Keratinocyte (primary cell): ENCODE measurements around the gene SIX3. TPM values are rescaled to one million over a fixed set of nuclear protein-coding genes. Genes with fewer than 3 reads are reported as not detected.

Experiments
- DNase-seq: peaks from one replicate; pipeline ENCODE4 v3.0.0-alpha.2; 2011; ENCODE audit warnings: low read depth, missing footprints, low spot score
- FAIRE-seq: peaks from 2 replicates; lab custom pipeline; 2011; peaks lifted over from hg19 to GRCh38; lab: Jason Lieb, UNC
- H2AFZ ChIP-seq: 2 replicates; pipeline ENCODE4 v1.6.0; 2012; ENCODE audit warnings: low read length, control low read depth, inconsistent platforms; ENCODE audit not compliant: control insufficient read depth
- H3K27ac ChIP-seq: 2 replicates; pipeline ENCODE4 v1.5.1; 2011; ENCODE audit warnings: low read length; ENCODE audit not compliant: control insufficient read depth, insufficient read depth
- H3K27me3 ChIP-seq: 3 replicates; pipeline ENCODE4 v1.6.0; 2011; ENCODE audit warnings: low read length; ENCODE audit not compliant: control insufficient read depth, insufficient read depth; ENCODE audit errors: extremely low read depth
- H3K36me3 ChIP-seq, 2 experiments: 2 replicates in 1 of 2; 3 replicates in 1 of 2; pipeline ENCODE4 v1.5.1; 2011; ENCODE audit warnings: low read length in 2 of 2, mild to moderate bottlenecking in 1 of 2; ENCODE audit not compliant: control insufficient read depth in 2 of 2, insufficient read depth in 2 of 2; ENCODE audit errors: extremely low read depth in 1 of 2
- H3K4me1 ChIP-seq: 3 replicates; pipeline ENCODE4 v1.5.1; 2011; ENCODE audit warnings: low read length; ENCODE audit not compliant: control insufficient read depth, insufficient read depth; ENCODE audit errors: extremely low read depth
- H3K4me2 ChIP-seq: 3 replicates; pipeline ENCODE4 v1.6.0; 2011; ENCODE audit warnings: low read depth, low read length; ENCODE audit not compliant: control insufficient read depth, insufficient read depth; ENCODE audit errors: extremely low read depth
- H3K4me3 ChIP-seq, 3 experiments: fragments of 200-600 bp in 1 of 3; sonication (generic) in 1 of 3; 2 replicates in 2 of 3; 3 replicates in 1 of 3; pipeline ENCODE4 v1.5.1; 2011 to 2016; ENCODE audit warnings: low read length in 3 of 3, mild to moderate bottlenecking in 3 of 3, control low read depth in 2 of 3, inconsistent platforms in 1 of 3, low read depth in 1 of 3, mixed read lengths in 1 of 3, mixed run types in 1 of 3, moderate library complexity in 1 of 3; ENCODE audit not compliant: control insufficient read depth in 2 of 3, insufficient read depth in 2 of 3; ENCODE audit errors: extremely low read depth in 1 of 3
- H3K79me2 ChIP-seq: 2 replicates; pipeline ENCODE4 v1.6.0; 2012; ENCODE audit warnings: low read length; ENCODE audit not compliant: control insufficient read depth, insufficient read depth
- H3K9ac ChIP-seq: 3 replicates; pipeline ENCODE4 v1.6.0; 2011; ENCODE audit warnings: low read length; ENCODE audit not compliant: control insufficient read depth, insufficient read depth; ENCODE audit errors: extremely low read depth
- H3K9me1 ChIP-seq: 3 replicates; pipeline ENCODE4 v1.6.0; 2011; ENCODE audit warnings: low read length; ENCODE audit not compliant: control insufficient read depth, insufficient read depth; ENCODE audit errors: extremely low read depth
- H3K9me3 ChIP-seq: 2 replicates; pipeline ENCODE4 v1.5.1; 2012; ENCODE audit warnings: low read depth, low read length; ENCODE audit not compliant: control insufficient read depth
- H4K20me1 ChIP-seq: 3 replicates; pipeline ENCODE4 v1.6.0; 2011; ENCODE audit warnings: low read length; ENCODE audit not compliant: control insufficient read depth, insufficient read depth; ENCODE audit errors: extremely low read depth
- EZH2 ChIP-seq: IDR thresholded peaks from one replicate; pipeline ENCODE4 v1.6.1; 2012; ENCODE audit warnings: inconsistent platforms, mild to moderate bottlenecking, low read length, moderate library complexity
- dilution Hi-C: fragments of 300-500 bp; cut with MboI; formaldehyde crosslinking; loops from one replicate; pipeline ENCODE4 v1.7.0; 2020; ENCODE audit warnings: low sequenced_read_pairs; ENCODE audit not compliant: extremely low pct_ligation_motif_present
- polyA plus RNA-seq, 5 experiments: library from polyadenylated mRNA; depleted of rRNA in 3 of 5; stranded (reverse) in 3 of 5; stranded (forward) in 1 of 5; unstranded in 1 of 5; fragments of >200 nt; gene quantifications; 1 replicate in 1 of 5; 2 replicates in 3 of 5; 3 replicates in 1 of 5; pipeline versions ENCODE4 v1.2.1 to v1.2.3, GENCODE V29; 2011 to 2012; ENCODE audit warnings: missing spikeins in 2 of 5, low read depth in 1 of 5, low replicate concordance in 1 of 5
- TF ChIP-seq, protein P1 (sequence below), 3 experiments: IDR thresholded peaks in 1 of 3; conservative IDR thresholded peaks in 1 of 3; optimal IDR thresholded peaks in 1 of 3; 2 replicates in 2 of 3; 3 replicates in 1 of 3; pipeline versions ENCODE3 to v1.5.1; 2011; ENCODE audit warnings: low read length in 3 of 3, mild to moderate bottlenecking in 3 of 3, moderate library complexity in 2 of 3, control low read depth in 1 of 3, inconsistent platforms in 1 of 3; ENCODE audit not compliant: insufficient read depth in 2 of 3; ENCODE audit errors: extremely low read depth in 1 of 3

Gene SIX3
- polyA plus RNA-seq, 1 donor (not counting 4 experiments of a cell fraction or from before 2014, with no cell fraction given), result not detected

DNA sequence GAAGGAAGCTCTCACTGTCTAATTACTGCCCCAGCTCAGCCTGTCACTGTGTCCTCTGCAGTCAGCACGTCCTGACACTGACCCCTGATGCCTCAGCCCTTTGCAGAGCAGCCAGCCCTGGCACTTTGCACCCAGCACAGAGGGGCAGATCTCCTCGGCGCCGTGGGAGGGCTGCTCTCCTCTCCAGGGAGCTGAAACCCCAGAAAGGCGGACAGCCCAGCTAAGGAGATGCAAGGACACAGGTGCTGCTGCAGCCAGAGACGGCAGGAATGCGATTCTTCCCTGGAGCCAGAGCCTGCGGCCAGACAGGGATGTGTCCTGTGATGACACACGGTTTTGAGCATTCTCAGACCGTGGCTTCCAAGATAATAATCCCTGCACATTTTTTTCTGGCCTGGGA, 34.5 kb upstream of the SIX3 start:
- dilution Hi-C loops, result no loop called here
- no peak overlapping the region for H3K4me2 ChIP-seq
- DNase-seq, result no peak
- H4K20me1 ChIP-seq, result no peaks in the 10 kb centered on the region
- no peak for TF ChIP-seq EZH2
- TF ChIP-seq, protein P1, sequence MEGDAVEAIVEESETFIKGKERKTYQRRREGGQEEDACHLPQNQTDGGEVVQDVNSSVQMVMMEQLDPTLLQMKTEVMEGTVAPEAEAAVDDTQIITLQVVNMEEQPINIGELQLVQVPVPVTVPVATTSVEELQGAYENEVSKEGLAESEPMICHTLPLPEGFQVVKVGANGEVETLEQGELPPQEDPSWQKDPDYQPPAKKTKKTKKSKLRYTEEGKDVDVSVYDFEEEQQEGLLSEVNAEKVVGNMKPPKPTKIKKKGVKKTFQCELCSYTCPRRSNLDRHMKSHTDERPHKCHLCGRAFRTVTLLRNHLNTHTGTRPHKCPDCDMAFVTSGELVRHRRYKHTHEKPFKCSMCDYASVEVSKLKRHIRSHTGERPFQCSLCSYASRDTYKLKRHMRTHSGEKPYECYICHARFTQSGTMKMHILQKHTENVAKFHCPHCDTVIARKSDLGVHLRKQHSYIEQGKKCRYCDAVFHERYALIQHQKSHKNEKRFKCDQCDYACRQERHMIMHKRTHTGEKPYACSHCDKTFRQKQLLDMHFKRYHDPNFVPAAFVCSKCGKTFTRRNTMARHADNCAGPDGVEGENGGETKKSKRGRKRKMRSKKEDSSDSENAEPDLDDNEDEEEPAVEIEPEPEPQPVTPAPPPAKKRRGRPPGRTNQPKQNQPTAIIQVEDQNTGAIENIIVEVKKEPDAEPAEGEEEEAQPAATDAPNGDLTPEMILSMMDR (optimal IDR thresholded peaks at IDR 0.05 in 1 of 3, IDR thresholded peaks at IDR 0.05 in 1 of 3, conservative IDR thresholded peaks at IDR 0.05 in 1 of 3; ENCODE audit: extremely low read depth in 1 of 3, insufficient read depth in 2 of 3, low read length in 3 of 3), result no peak
- H2AFZ ChIP-seq, result no peak overlapping the region
- FAIRE-seq, result no peak
- no peaks in the 10 kb centered on the region for H3K79me2 ChIP-seq
- no peak overlapping the region for H3K9ac ChIP-seq
- peaks cover 6% of the 10 kb centered on the region for H3K27me3 ChIP-seq
- no peaks in the 10 kb centered on the region for H3K9me1 ChIP-seq
- no peak overlapping the region for H3K27ac ChIP-seq
- H3K36me3 ChIP-seq, result no peaks in the 10 kb centered on the region
- H3K4me1 ChIP-seq, result no peaks in the 10 kb centered on the region
- no peak overlapping the region for H3K4me3 ChIP-seq
- no peaks in the 10 kb centered on the region for H3K9me3 ChIP-seq

DNA sequence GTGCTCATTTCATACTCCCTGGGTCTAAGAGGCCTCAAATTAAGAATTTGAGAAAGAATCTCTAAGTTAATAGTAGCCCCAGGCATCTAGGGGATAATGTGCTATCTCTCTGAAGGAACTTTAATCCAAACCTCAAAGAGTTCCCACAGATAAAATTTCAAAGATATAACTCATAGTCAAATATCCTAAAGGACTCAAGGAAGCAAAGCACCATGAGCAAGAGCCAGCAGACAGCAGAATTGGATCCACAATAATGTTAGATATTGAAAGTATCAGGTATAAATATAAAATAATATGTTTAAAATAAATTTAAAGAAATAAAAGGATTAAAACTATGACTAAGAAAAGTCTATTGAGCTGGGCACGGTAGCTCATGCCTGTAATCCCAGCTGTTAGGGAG, 31.7 kb upstream of the SIX3 start:
- no peak for TF ChIP-seq EZH2
- TF ChIP-seq, protein P1 (optimal IDR thresholded peaks at IDR 0.05 in 1 of 3, IDR thresholded peaks at IDR 0.05 in 1 of 3, conservative IDR thresholded peaks at IDR 0.05 in 1 of 3; ENCODE audit: extremely low read depth in 1 of 3, insufficient read depth in 2 of 3, low read length in 3 of 3), result no peak
- no peaks in the 10 kb centered on the region for H3K4me1 ChIP-seq
- H3K4me3 ChIP-seq, result no peak overlapping the region
- no peaks in the 10 kb centered on the region for H4K20me1 ChIP-seq
- DNase-seq (no peak), FAIRE-seq (no peak)
- H3K9me1 ChIP-seq, result no peaks in the 10 kb centered on the region
- dilution Hi-C loops, result no loop called here
- no peaks in the 10 kb centered on the region for H3K9me3 ChIP-seq
- no peaks in the 10 kb centered on the region for H3K79me2 ChIP-seq
- H3K27me3 ChIP-seq, result peaks cover 6% of the 10 kb centered on the region
- no peak overlapping the region for H3K27ac ChIP-seq
- H3K4me2 ChIP-seq, result no peak overlapping the region
- H2AFZ ChIP-seq, result no peak overlapping the region
- H3K9ac ChIP-seq, result no peak overlapping the region
- H3K36me3 ChIP-seq, result no peaks in the 10 kb centered on the region
